Hematopoietic multipotent progenitor cell treated with erythropoietin and hydrocortisone succinate and interleukin-3 and kit ligand, for 15 days (in vitro differentiated cells): ENCODE data around the gene FOCAD.

Source experiments
- DNase-seq: peaks from one replicate; pipeline ENCODE4 v3.0.0-alpha.2; 2015; ENCODE audit warnings: low spot score

The FOCAD gene

DNA sequence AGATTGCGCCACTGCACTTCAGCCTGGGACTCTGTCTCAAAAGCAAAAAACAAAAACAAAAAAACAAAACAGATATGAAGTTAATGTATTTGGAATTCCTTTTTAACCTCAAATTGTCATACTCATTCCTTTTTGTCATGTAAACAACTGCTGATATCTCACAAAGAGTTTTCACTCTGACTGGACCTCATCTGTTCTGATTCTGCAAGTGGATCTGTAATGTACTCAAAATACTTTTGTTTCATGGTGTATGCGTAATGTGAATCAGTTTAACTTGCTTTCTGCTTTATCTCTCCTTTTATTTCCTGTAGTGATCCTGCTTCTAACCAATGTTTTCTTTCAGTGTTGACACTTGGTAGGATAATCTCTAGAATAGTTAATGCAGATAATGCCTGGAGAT, 106.7 kb downstream of the FOCAD start:
- no peak for DNase-seq

GRCh38 chr9:20791682-20792081, 107.6 kb downstream of the FOCAD start:
- no peak for DNase-seq

GRCh38 chr9:20804489-20805250, 120.6 kb downstream of the FOCAD start:
- no peak for DNase-seq

DNA sequence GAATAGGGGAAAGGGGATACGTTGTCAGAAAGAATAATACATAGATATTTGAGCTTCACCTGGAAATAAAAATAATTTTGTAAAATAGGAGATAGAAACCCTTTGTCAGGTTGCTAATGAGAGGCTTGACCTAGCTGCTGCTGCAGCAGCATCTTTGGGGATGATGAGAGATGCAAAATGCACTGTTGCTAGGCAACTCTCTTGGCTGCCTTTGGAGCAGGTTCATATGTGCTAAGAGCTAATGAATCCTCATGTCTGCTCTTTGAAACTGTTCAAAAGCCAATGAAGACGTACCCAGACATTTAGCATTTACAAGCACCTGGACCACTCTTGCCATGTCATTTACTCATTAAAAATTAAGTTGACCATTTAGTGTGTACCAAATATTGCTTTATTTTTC, 121.7 kb downstream of the FOCAD start:
- DNase-seq = no peak

DNA sequence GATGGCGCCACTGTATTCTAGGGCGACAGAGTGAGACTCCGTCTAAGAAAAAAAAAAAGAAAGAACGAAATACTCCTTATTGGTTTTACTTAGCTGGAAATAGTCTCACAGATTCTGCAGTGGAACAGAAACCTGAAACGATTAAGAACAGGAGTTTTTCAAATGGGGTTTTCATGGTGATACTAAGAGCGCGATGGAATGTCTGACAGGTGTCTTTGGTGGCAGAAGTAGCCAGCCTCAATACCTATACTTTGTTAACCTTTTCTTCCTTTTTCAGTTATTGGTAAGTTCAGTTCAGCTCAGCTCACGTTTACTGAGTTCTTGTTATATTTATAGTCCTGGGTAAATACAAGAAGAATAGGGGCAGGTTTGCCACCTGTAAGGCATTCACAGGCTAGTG, 123.9 kb downstream of the FOCAD start:
- no peak for DNase-seq

DNA sequence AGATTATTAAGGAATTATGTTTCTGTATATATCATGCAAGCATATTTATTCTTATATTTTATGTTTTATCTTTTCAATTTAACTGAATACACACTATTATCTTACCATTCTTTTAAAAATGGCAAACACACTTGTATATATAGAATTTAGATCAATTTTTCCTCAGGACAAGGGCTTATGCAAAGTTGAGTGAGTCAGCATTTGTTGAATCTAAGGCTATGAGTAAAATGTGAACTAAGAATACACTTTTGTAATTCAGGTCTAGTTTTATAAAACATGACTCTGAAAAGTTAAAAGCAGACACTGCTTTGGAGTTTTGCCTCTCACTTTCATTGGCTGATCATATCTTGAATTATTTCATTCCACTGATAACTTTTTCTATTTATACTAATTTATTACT, 127.8 kb downstream of the FOCAD start:
- no peak for DNase-seq

- DNase-seq = no peak
These were observed 132.1 kb downstream of the FOCAD start for GRCh38 chr9:20815923-20816703.

- no peak for DNase-seq
These were observed 139.0 kb downstream of the FOCAD start for GRCh38 chr9:20823051-20823450.

DNA sequence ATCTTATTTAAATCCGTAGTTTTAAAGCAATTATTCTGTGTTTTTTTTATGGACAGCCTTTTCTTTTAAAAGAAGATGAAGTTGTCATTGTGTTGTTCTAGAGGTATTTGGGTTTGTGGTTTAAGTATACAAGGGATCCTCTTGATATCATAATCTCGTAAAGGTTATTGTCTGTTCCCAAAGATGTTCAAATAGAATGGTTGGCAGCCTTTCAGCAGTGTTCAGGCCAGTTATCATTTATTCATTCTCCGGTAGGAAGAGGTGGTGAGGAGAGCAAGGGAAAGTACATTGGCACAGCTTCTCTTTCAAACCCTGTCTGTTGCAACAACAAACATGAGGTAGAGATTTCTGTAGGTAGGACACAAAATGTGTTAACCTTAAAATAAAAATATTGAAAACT, 147.0 kb downstream of the FOCAD start:
- DNase-seq = no peak

- DNase-seq = no peak
These were observed 148.7 kb downstream of the FOCAD start for GRCh38 chr9:20832775-20833174.

- DNase-seq = no peak
These were observed 151.6 kb downstream of the FOCAD start for GRCh38 chr9:20835377-20836286.

GRCh38 chr9:20837166-20837565, 153.1 kb downstream of the FOCAD start:
- no peak for DNase-seq

GRCh38 chr9:20838218-20838617, 154.2 kb downstream of the FOCAD start:
- no peak for DNase-seq

DNA sequence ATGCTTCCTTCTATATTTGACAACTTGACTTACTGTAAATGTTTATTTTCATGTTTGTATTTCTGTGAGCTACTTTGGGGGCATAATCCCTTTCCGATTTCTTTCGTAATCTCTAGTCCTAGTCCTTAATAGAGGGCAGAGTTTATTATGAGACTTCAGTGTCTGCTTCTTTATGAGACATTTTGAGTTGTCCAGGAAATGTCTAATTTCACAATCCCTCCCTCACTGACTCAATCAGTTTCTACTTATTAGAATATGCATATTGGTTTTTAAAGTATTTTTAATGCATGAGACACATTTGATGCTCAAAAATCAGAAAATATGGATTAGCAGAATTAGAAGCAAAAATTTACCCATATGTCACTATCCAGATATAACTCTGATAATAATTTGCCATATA, 160.9 kb downstream of the FOCAD start:
- no peak for DNase-seq

DNA sequence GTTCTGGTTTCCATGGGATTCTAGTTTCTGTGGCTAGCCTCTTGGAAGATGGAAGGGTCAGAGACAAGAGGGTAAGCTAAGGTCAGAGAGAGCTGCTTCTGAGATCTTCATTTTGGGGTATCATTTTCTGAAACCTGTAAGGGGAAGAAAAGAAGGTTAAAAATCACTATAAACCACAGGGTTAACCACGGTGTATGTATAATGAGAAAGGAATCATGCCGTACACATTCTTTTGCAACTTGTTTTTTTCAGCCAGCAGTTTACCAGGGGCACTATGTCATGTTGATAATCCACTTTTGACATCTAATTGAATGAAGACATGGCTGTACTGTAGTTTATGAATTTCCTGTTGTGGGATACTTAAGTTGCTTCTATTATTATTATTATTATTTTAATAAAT, 164.4 kb downstream of the FOCAD start:
- DNase-seq = no peak

DNA sequence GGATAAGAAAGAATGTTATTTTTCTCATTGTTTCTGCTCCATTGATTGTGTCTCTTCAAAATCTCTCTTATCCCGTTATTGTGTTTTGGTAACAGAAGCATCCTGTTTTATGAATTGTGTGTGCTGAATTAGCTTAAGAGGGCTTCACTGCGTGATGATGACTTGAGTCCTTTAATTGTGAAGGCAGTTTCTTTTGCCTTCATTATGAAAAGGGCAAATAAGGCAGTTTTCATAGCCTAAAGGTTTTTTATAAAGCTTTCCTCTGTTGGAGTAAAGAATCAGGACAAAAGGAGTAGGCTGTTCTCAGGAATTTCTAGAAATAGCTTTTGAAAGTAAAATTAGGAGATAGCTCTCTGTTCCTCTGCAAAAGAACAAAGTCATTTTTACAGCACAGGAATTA, 169.8 kb downstream of the FOCAD start:
- no peak for DNase-seq

- DNase-seq = no peak
These were observed 170.4 kb downstream of the FOCAD start for GRCh38 chr9:20854444-20854843.

GRCh38 chr9:20863945-20864344, 179.9 kb downstream of the FOCAD start:
- DNase-seq = no peak

GRCh38 chr9:20865347-20865746, 181.3 kb downstream of the FOCAD start:
- DNase-seq = no peak

DNA sequence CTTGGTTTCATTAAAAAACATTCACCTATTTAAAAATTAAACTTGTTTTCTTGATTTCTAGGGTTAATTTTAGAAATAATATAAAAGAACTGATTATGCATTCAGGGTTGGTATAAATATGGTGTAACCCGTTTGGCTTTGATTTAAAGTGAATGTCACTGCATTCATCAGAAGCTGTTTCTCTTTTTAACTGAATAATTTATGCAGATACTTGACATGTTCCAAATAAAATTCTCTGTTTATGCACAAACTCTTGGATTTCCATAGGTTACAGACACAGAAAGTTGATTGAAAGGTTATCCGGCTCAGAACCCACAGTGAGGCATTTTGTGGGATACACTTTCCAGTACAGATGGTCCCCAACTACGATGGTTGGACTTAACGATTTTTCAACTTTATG, 186.1 kb downstream of the FOCAD start:
- DNase-seq = no peak

GRCh38 chr9:20872340-20872977, 188.4 kb downstream of the FOCAD start:
- no peak for DNase-seq

- DNase-seq = no peak
These were observed 189.3 kb downstream of the FOCAD start for GRCh38 chr9:20873240-20873865.
